Thyroid gland (tissue), 4 donors: ENCODE measurements around the gene MTHFR.

Source experiments
- POLR2A ChIP-seq, 2 donors: fragments of 450-650 bp; IDR thresholded peaks; one replicate each; pipeline ENCODE4 v1.6.1; 2017; ENCODE audit warnings: antibody characterized with exemption in 2 of 2, mild to moderate bottlenecking in 2 of 2, moderate library complexity in 1 of 2
- TF ChIP-seq, protein P1 (sequence below), 6 experiments: fragments of 200-600 bp in 3 of 6; fragments of 450-650 bp in 3 of 6; sonication (generic) in 3 of 6; IDR thresholded peaks; one replicate each; pipeline ENCODE4 v1.5.1; 2016 to 2019; ENCODE audit warnings: antibody characterized with exemption in 6 of 6, mild to moderate bottlenecking in 2 of 6, inconsistent platforms in 1 of 6, moderate library complexity in 1 of 6

DNA sequence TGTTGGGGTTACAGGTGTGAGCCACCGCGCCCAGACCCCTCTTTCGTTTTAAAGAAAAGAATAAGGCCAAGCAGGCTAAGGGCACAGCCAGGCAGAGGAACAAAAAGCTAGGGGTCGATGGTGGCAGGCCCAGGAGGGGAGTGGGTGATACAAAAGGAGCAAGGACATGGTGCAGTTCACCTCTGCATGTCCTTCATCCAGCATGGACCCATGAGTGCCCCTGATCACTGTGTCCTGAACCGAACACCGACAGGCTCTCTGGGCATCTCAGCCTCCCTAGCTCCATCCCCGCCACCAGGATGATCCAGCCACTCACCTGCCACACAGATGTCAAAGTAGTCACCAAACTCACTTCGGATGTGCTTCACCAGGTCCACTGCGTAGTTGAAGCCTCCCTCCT, 5.9 kb downstream of the MTHFR start:
- TF ChIP-seq, protein P1, sequence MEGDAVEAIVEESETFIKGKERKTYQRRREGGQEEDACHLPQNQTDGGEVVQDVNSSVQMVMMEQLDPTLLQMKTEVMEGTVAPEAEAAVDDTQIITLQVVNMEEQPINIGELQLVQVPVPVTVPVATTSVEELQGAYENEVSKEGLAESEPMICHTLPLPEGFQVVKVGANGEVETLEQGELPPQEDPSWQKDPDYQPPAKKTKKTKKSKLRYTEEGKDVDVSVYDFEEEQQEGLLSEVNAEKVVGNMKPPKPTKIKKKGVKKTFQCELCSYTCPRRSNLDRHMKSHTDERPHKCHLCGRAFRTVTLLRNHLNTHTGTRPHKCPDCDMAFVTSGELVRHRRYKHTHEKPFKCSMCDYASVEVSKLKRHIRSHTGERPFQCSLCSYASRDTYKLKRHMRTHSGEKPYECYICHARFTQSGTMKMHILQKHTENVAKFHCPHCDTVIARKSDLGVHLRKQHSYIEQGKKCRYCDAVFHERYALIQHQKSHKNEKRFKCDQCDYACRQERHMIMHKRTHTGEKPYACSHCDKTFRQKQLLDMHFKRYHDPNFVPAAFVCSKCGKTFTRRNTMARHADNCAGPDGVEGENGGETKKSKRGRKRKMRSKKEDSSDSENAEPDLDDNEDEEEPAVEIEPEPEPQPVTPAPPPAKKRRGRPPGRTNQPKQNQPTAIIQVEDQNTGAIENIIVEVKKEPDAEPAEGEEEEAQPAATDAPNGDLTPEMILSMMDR (IDR thresholded peaks at IDR 0.05), result no peak
- no peak for TF ChIP-seq POLR2A (IDR thresholded peaks at IDR 0.05)
